Stomach (tissue), 9 donors: ENCODE data around the gene TSPAN11. TPM values are rescaled to one million over a fixed set of nuclear protein-coding genes. Genes with fewer than 3 reads are reported as not detected.

Source experiments
- DNase-seq, 2 donors: peaks; one replicate each; pipeline versions ENCODE4 v3.0.0 to v3.0.0-alpha.2; 2013 to 2019
- H3K27ac ChIP-seq, 5 donors: fragments of 200-600 bp in 4 of 5; sonication (generic) in 4 of 5; one replicate each; pipeline ENCODE4 v1.5.1; 2013 to 2019; ENCODE audit warnings: mild to moderate bottlenecking in 1 of 5, moderate library complexity in 1 of 5
- H3K27me3 ChIP-seq, 3 donors: fragments of 200-600 bp; sonication (generic); one replicate each; pipeline ENCODE4 v1.5.1; 2017 to 2019; ENCODE audit warnings: mixed run types in 1 of 3
- H3K36me3 ChIP-seq, 4 donors: fragments of 200-600 bp; sonication (generic); 1 replicate in 3 of 4; 2 replicates in 1 of 4; pipeline ENCODE4 v1.5.1; 2016 to 2019
- H3K4me1 ChIP-seq, 4 donors: fragments of 200-600 bp; sonication (generic); one replicate each; pipeline ENCODE4 v1.5.1; 2016 to 2019
- H3K4me3 ChIP-seq, 4 donors: fragments of 200-600 bp; sonication (generic) in 3 of 4; one replicate each; pipeline ENCODE4 v1.5.1; 2016 to 2019; ENCODE audit warnings: mild to moderate bottlenecking in 1 of 4
- H3K9me3 ChIP-seq, 4 donors: fragments of 200-600 bp; sonication (generic); one replicate each; pipeline ENCODE4 v1.5.1; 2016 to 2019
- CTCF ChIP-seq, 7 experiments: fragments of 450-650 bp in 4 of 7; fragments of 200-600 bp in 3 of 7; sonication (generic) in 3 of 7; IDR thresholded peaks; one replicate each; pipeline ENCODE4 v1.5.1; 2016 to 2019; ENCODE audit warnings: antibody characterized with exemption in 7 of 7, control low read depth in 2 of 7, mild to moderate bottlenecking in 1 of 7
- EP300 ChIP-seq: sonication (generic); formaldehyde crosslinking; IDR thresholded peaks from one replicate; pipeline ENCODE4 v1.6.1; 2017; ENCODE audit warnings: antibody characterized with exemption
- POLR2A ChIP-seq, 4 donors: fragments of 450-650 bp; IDR thresholded peaks; one replicate each; pipeline ENCODE4 v1.6.1; 2016; ENCODE audit warnings: antibody characterized with exemption in 4 of 4, control low read depth in 2 of 4, mild to moderate bottlenecking in 1 of 4, moderate library complexity in 1 of 4
- POLR2AphosphoS5 ChIP-seq, 3 donors: sonication (generic); formaldehyde crosslinking; IDR thresholded peaks; one replicate each; pipeline ENCODE4 v1.6.1; 2016; ENCODE audit warnings: antibody characterized with exemption in 3 of 3
- WGBS, 5 donors: extraction: QIAGEN DNeasy Blood & Tissue Kit in 3 of 5; methylation state at CpG; one replicate each; pipeline versions ENCODE4 v1.1.5 to v1.1.7; 2013 to 2018; 5-methylcytosine and 5-hydroxymethylcytosine counted together
- intact Hi-C: fragments of 100-400 bp; cut with DNase I; formaldehyde crosslinking; loops from one replicate; pipeline ENCODE4 v1.15.1; 2023; ENCODE audit warnings: low total_unique reads
- polyA plus RNA-seq, 3 donors: library from polyadenylated mRNA; stranded (reverse); fragments of 200-250 nt; gene quantifications; one replicate each; pipeline ENCODE4 v1.2.3, GENCODE V29; 2013
- total RNA-seq, 5 donors: library from RNA; depleted of rRNA; stranded (reverse); fragments of >200 nt; gene quantifications; one replicate each; pipeline versions ENCODE4 v1.1.0 to v1.2.3, GENCODE V29; 2014 to 2016
- donor health status: healthy with polysubstance abuse.
- donor health status: Bipolar disorder and iron deficiency.
- donor health status: healthy.

The TSPAN11 gene
- total and polyA plus RNA-seq, 8 donors, result under 0.01 to 5.5 (median 1.3) TPM

- WGBS, 5 donors, result 80 to 89% (median 84%) methylated on average over 5 of the region's 5 CpGs
- Histone ChIP-seq H3K27ac (no peak overlapping the region), H3K4me1 (peaks cover 0 to 13% (median 6%) of the 10 kb centered on the region in 4 donors), H3K9me3 (no peaks in the 10 kb centered on the region), H3K27me3 (peaks cover 0 to 32% (median 7%) of the 10 kb centered on the region in 3 donors), H3K36me3 (no peaks in the 10 kb centered on the region), H3K4me3 (no peak overlapping the region)
- TF ChIP-seq CTCF (IDR thresholded peaks at IDR 0.05) (no peak), EP300 (no peak), POLR2A (IDR thresholded peaks at IDR 0.05) (no peak), POLR2AphosphoS5 (IDR thresholded peaks at IDR 0.05) (no peak)
- DNase-seq, result no peak
- intact Hi-C loops, result no loop called here
These were observed 47.3 kb downstream of the TSPAN11 start for GRCh38 chr12:30973830-30974229.

DNA sequence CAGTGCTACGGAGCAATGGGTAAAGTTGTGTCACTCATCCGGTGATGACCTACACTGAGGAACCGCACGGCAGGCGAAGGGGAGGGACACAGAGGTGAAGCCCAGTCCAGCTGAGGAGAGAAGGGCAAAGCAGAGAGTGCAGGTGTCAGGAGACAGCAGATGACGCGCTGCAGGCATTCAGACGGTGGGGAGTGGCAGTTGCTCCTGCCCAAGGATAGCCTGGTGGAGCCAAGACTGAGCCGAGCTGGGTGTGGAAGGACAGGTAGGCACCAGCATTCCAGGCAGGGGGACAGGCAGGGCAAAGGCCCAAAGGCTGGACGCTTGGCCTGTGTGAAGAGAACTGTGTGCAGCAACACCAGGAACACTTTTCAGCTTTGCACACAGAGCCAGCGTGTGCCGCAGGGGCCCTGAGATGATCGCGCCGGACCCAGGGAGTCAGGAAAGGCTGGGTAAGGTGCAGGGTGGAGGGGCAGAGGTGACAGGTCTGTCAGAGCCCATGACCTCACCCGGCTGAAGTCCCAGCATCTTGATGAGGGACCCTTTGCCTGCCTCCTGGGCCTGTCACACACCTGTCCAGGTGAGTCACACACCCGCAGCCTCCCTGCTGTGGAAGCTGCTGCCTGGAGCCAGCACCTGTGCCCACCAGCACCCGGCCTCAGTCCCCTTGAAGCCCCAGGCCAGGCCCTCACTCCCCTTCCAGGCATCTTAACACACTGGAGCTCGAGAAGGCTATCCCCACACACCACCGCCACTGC, 48.4 kb downstream of the TSPAN11 start:
- no peak for DNase-seq

GRCh38 chr12:30975581-30975980, 49.0 kb downstream of the TSPAN11 start:
- WGBS, 5 donors, result 76 to 87% (median 85%) methylated on average over 6 of the region's 6 CpGs
- intact Hi-C loops, result no loop called here
- no peaks in the 10 kb centered on the region for H3K9me3 ChIP-seq

More for the DNA sequence above, 48.4 kb downstream of the TSPAN11 start:
- intact Hi-C loops, result no loop called here
- no peaks in the 10 kb centered on the region for H3K9me3 ChIP-seq
- 60 to 78% (median 72%) methylated on average over 20 of the region's 20 CpGs for WGBS, 5 donors
- H3K36me3 ChIP-seq, result no peaks in the 10 kb centered on the region
- H3K4me3 ChIP-seq, result no peak overlapping the region
- H3K27me3 ChIP-seq, result peaks cover 0 to 32% (median 7%) of the 10 kb centered on the region in 3 donors
- H3K4me1 ChIP-seq, result peaks cover 0 to 18% (median 8%) of the 10 kb centered on the region in 4 donors
- TF ChIP-seq EP300, result no peak
- no peak for TF ChIP-seq CTCF (IDR thresholded peaks at IDR 0.05)
- TF ChIP-seq POLR2AphosphoS5 (IDR thresholded peaks at IDR 0.05), result no peak
- TF ChIP-seq POLR2A (IDR thresholded peaks at IDR 0.05), result no peak
- no peak overlapping the region for H3K27ac ChIP-seq

DNA sequence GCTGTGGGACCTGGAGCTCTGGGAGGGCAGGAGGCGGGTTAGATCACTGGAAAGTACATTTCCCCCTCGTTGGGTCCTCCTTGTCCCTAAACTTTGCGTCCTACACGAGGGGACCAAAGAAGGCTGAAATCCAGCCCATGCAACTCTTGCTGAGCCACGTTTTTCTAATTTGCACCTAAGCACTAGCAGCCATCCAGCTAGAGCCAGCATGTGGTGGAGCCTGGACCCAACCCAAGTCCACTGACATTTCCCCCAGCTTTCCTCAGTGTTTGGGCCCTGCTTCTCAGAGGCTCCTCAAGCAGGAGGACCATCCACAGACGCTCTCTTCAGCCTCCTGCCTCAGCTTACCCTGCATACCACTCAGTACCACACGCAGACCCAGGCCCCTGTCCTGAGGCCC, 49.7 kb downstream of the TSPAN11 start:
- Histone ChIP-seq H3K36me3 (no peaks in the 10 kb centered on the region), H3K27me3 (peaks cover 0 to 32% (median 7%) of the 10 kb centered on the region in 3 donors), H3K4me1 (peaks cover 0 to 11% (median 4%) of the 10 kb centered on the region in 4 donors), H3K27ac (no peak overlapping the region), H3K9me3 (no peaks in the 10 kb centered on the region), H3K4me3 (no peak overlapping the region)
- DNase-seq, result no peak
- 57 to 76% (median 73%) methylated on average over 7 of the region's 7 CpGs for WGBS, 5 donors
- intact Hi-C loops, result no loop called here
- TF ChIP-seq POLR2AphosphoS5 (IDR thresholded peaks at IDR 0.05), result no peak
- no peak for TF ChIP-seq POLR2A (IDR thresholded peaks at IDR 0.05)
- TF ChIP-seq EP300, result no peak
- TF ChIP-seq CTCF (IDR thresholded peaks at IDR 0.05), result no peak

More at GRCh38 chr12:30975581-30975980, 49.0 kb downstream of the TSPAN11 start:
- DNase-seq, result no peak
- Histone ChIP-seq H3K27me3 (peaks cover 0 to 32% (median 7%) of the 10 kb centered on the region in 3 donors), H3K4me3 (no peak overlapping the region), H3K4me1 (peaks cover 0 to 17% (median 7%) of the 10 kb centered on the region in 4 donors), H3K27ac (no peak overlapping the region), H3K36me3 (no peaks in the 10 kb centered on the region)
- TF ChIP-seq CTCF (IDR thresholded peaks at IDR 0.05), result no peak
- TF ChIP-seq POLR2AphosphoS5 (IDR thresholded peaks at IDR 0.05), result no peak
- no peak for TF ChIP-seq EP300
- TF ChIP-seq POLR2A (IDR thresholded peaks at IDR 0.05), result no peak
